ENCODE data around the gene PDZD2. TPM values are rescaled to one million over a fixed set of nuclear protein-coding genes. Genes with fewer than 3 reads are reported as not detected.

Gene PDZD2
- total and polyA plus RNA-seq, 8 donors: under 0.01 to 61.3 (median 5.8) TPM

GRCh38 chr5:32135086-32135485 lies 496.2 kb downstream of the PDZD2 start:
- intact Hi-C loops (cut with DNase I; ENCODE audit: low total_unique reads): no loop called here
- no peak overlapping the region for H3K4me3 ChIP-seq
- peaks cover 7 to 42% (median 36%) of the 10 kb centered on the region in 4 donors for H3K36me3 ChIP-seq
- TF ChIP-seq POLR2AphosphoS5 (IDR thresholded peaks at IDR 0.05): no peak
- TF ChIP-seq CTCF (IDR thresholded peaks at IDR 0.05): no peak
- TF ChIP-seq EP300 (IDR thresholded peaks at IDR 0.05): no peak
- no peak for TF ChIP-seq POLR2A (IDR thresholded peaks at IDR 0.05)
- no peak for DNase-seq
- no peaks in the 10 kb centered on the region for H3K27me3 ChIP-seq
- 82 to 93% (median 86%) methylated on average over 1 of the region's 1 CpG for WGBS, 5 donors
- no peaks in the 10 kb centered on the region for H3K9me3 ChIP-seq
- peaks cover 4 to 61% (median 31%) of the 10 kb centered on the region in 4 donors for H3K4me1 ChIP-seq
- H3K27ac ChIP-seq: no peak overlapping the region

GRCh38 chr5:32136342-32136741 lies 497.4 kb downstream of the PDZD2 start:
- H3K27me3 ChIP-seq: no peaks in the 10 kb centered on the region
- no peak overlapping the region for H3K27ac ChIP-seq
- intact Hi-C loops (cut with DNase I; ENCODE audit: low total_unique reads): no loop called here
- WGBS, 5 donors: 70 to 83% (median 78%) methylated on average over 7 of the region's 7 CpGs
- peaks cover 4 to 50% (median 26%) of the 10 kb centered on the region in 4 donors for H3K4me1 ChIP-seq
- H3K4me3 ChIP-seq: no peak overlapping the region
- DNase-seq: no peak
- no peaks in the 10 kb centered on the region for H3K9me3 ChIP-seq
- TF ChIP-seq EP300 (IDR thresholded peaks at IDR 0.05): no peak
- no peak for TF ChIP-seq POLR2A (IDR thresholded peaks at IDR 0.05)
- no peak for TF ChIP-seq POLR2AphosphoS5 (IDR thresholded peaks at IDR 0.05)
- TF ChIP-seq CTCF (IDR thresholded peaks at IDR 0.05): no peak
- H3K36me3 ChIP-seq: peaks cover 7 to 47% (median 38%) of the 10 kb centered on the region in 4 donors

- no peak overlapping the region for H3K4me3 ChIP-seq
- peaks cover 0 to 34% (median 17%) of the 10 kb centered on the region in 4 donors for H3K4me1 ChIP-seq
- TF ChIP-seq EP300 (IDR thresholded peaks at IDR 0.05) (no peak), POLR2A (IDR thresholded peaks at IDR 0.05) (no peak), CTCF (IDR thresholded peaks at IDR 0.05) (no peak), POLR2AphosphoS5 (IDR thresholded peaks at IDR 0.05) (no peak)
- intact Hi-C loops (cut with DNase I; ENCODE audit: low total_unique reads): no loop called here
- DNase-seq: no peak
- H3K9me3 ChIP-seq: no peaks in the 10 kb centered on the region
- WGBS, 5 donors: 86 to 93% (median 89%) methylated on average over 7 of the region's 7 CpGs
- H3K27me3 ChIP-seq: no peaks in the 10 kb centered on the region
- peaks cover 7 to 52% (median 32%) of the 10 kb centered on the region in 4 donors for H3K36me3 ChIP-seq
- no peak overlapping the region for H3K27ac ChIP-seq
Observed at GRCh38 chr5:32138839-32139493, 500.0 kb downstream of the PDZD2 start.

- H3K27me3 ChIP-seq: no peaks in the 10 kb centered on the region
- intact Hi-C loops (cut with DNase I; ENCODE audit: low total_unique reads): no loop called here
- no peak for DNase-seq
- H3K4me3 ChIP-seq: no peak overlapping the region
- TF ChIP-seq EP300 (IDR thresholded peaks at IDR 0.05) (no peak), POLR2A (IDR thresholded peaks at IDR 0.05) (no peak), CTCF (IDR thresholded peaks at IDR 0.05) (no peak), POLR2AphosphoS5 (IDR thresholded peaks at IDR 0.05) (no peak)
- H3K36me3 ChIP-seq: peaks cover 0 to 25% (median 7%) of the 10 kb centered on the region in 4 donors
- WGBS, 5 donors: 65 to 75% (median 69%) methylated on average over 6 of the region's 6 CpGs
- H3K4me1 ChIP-seq: peaks cover 34 to 56% (median 47%) of the 10 kb centered on the region in 4 donors
- H3K27ac ChIP-seq: peak overlapping the region in 2 of 5 donors; percentile 5 to 20
- no peaks in the 10 kb centered on the region for H3K9me3 ChIP-seq
Observed at GRCh38 chr5:32143617-32144377, 504.9 kb downstream of the PDZD2 start.

Measured in stomach (tissue), 9 donors.